HG02870 (cell line): Measurements from ENCODE around the gene KRTAP10-10.
"Not testable (repeated sequence)": the region's sequence is repeated elsewhere in the genome, so short reads cannot be mapped to it uniquely, and the experiment has no call there.

Source experiments
- ATAC-seq: cut with Tn5 transposase; IDR thresholded peaks from one replicate; pipeline ENCODE4 v1.9.1; 2021; ENCODE audit warnings: mild to moderate bottlenecking, moderate library complexity; ENCODE audit not compliant: unreplicated experiment

Gene KRTAP10-10, protein sequence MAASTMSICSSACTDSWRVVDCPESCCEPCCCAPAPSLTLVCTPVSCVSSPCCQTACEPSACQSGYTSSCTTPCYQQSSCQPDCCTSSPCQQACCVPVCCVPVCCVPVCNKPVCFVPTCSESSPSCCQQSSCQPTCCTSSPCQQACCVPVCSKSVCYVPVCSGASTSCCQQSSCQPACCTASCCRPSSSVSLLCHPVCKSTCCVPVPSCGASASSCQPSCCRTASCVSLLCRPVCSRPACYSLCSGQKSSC

GRCh38 chr21:44637018-44637850 is at the start of gene KRTAP10-10:
Gene KRTAP10-10, plus strand, starts transcription at chr21:44637356. Its CDS starts 62 bp downstream, at chr21:44637418.
- no peak for ATAC-seq

DNA sequence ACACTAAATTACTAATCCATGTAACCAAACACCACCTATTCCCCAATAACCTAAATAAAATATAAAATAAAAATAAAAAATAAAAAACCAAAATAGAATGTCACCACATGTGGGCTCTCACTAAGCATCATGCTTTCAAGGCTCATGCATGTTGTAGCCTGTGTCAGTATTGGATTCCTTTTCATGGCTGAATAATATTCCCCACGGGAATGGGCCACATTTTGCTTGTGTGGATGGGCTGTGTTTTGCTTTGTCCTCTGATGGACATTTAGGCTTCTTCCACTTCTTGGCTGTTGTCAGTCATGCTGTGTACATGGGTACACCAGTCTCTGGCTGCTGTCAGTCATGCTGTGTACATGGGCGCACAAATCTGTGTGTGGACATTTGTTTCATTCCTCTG is 48.1 kb upstream of the KRTAP10-10 start:
- no peak for ATAC-seq

- no peak for ATAC-seq
These were observed 47.4 kb upstream of the KRTAP10-10 start for GRCh38 chr21:44589586-44590305.

DNA sequence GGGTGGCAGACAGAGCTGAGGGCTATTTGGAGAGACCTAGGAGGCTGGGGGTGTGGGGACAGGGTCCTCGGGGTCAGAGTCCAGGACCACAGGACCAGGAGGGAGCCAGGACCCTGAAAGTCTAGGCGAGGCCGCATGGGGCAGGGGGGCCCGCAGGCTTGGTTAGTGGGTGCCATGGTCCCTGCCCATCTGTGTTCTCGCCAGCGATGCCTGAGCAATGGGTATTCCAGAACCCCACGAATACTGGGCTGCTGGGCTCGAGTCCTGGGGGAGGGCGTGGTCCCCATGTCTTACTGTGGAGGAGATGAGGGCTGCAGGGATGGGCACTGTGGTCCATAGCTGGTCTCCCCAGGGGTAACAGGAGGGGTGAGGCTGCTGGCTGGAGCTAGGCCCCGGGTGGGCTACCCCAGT is 46.8 kb upstream of the KRTAP10-10 start:
- no peak for ATAC-seq

DNA sequence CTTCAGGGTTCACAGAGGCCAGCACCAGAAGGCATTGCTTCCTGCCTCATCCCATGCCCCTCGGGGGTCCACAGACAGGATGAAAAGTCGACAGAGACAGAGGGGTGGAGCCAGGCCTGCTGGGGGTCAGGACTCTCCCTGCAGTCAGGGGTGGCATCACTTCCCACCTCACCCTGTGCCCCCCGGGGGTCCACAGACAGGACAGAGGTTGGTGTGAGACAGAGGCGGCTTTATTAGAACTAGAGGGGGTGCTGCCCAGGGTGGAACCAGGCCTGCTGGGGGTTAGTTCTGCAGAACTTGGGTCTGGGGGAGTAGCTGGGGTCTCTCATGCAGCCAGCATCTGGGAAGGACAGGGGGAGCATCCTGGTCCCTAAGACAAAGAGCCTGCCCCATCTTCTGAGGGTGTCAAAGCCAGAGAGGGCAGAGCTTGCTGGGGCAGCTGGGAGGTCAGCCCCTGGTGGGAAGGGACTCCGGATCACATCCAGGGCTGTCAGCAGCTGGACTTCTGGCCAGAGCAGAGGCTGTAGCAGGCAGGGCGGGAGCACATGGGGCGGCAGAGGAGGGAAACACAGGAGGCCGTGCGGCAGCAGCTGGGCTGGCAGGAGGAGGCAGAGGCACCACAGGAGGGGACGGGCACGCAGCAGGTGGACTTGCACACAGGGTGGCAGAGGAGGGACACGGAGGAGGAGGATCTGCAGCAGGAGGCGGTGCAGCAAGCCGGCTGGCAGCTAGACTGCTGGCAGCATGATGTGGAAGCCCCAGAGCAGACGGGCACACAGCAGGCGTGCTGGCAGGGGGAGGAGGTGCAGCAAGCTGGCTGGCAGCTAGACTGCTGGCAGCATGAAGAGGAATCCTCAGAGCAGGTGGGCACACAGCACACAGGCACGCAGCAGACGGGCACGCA is 46.0 kb upstream of the KRTAP10-10 start:
- not testable (repeated sequence) for ATAC-seq

DNA sequence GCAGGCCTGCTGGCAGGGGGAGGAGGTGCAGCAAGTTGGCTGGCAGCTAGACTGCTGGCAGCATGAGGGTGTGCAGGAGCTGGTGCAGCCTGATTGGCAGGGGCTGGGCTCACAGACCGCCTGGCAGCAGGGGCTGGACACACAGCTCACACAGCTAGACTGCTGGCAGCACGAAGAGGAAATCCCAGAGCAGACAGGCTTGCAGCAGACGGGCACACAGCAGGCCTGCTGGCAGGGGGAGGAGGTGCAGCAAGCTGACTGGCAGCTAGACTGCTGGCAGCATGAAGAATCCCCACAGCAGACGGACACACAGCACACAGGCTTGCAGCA is 45.4 kb upstream of the KRTAP10-10 start:
- not testable (repeated sequence) for ATAC-seq

DNA sequence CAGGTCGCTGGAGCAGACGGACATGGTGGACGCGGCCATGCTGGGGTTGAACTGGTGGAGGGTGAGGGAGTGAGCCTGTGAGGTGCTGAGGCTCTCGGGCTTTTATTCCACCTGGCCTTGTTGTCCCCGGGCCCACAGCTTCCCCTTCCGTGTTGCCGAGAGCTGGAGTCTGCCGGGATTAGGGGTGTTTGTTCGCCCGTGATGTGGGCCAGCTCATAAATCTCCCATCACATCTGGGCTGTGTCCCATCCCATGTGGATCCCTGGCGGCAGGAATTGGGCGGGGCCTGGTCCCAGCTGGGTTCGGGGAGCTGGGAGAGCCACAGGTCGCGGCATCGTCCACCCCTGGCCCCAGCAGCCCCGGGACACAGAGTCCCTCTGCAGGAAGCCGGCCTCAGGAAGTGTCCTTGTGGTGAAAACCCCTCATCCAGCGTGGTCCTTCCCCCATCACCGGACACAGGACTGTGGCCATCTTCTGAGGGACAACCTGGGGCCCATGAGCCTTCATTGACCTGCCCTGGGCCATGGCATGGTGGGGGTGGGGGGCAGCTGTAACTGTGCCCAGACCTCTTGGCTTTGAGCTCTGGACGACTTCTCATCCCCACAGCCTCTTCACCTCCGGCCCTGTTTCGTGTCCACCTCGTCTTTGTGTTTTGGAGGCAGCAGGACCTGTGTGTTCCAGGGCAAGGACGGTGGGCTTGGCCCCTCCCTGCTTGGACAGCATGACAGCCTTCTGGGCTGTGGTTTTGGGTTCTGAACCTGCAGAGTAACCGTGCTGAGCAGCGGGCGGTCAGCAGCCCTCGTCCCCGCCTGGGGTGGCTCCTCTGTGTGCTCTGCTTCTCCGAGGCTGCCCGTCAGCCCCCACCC is 44.5 kb upstream of the KRTAP10-10 start, which contains the start of gene KRTAP10-6:
KRTAP10-6 (minus strand) TSS at position 60 of the 866 bp plus-strand sequence; CDS start at position 39, 21 bp downstream.
- ATAC-seq, result no peak

- ATAC-seq, result no peak
These were observed 43.4 kb upstream of the KRTAP10-10 start for GRCh38 chr21:44593598-44594405.

DNA sequence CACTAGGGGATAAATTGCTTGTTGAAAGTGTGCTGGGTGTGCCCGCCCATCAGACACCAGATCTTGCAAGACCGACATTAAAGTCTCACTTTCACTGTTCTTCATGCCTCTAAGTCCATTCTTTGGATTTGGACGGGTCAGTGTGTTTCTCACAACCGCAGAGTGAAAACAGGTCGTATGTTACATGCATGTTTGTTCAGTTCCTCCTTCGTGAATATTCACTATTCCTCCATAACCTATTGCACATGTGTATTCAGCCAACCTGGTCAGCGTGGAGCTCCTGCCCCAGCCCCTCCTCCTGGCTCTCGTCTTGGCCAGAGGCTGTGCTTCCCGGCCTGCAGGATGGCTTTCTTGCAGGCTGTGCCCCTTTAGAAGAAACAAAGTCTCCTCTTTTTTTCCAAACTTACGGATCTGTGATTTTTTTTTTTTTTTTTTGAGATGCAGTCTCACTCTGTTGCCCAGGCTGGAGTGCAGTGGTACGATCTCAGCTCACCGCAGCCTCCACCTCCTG is 42.7 kb upstream of the KRTAP10-10 start:
- no peak for ATAC-seq

GRCh38 chr21:44595524-44595923 is 41.6 kb upstream of the KRTAP10-10 start:
- no peak for ATAC-seq

DNA sequence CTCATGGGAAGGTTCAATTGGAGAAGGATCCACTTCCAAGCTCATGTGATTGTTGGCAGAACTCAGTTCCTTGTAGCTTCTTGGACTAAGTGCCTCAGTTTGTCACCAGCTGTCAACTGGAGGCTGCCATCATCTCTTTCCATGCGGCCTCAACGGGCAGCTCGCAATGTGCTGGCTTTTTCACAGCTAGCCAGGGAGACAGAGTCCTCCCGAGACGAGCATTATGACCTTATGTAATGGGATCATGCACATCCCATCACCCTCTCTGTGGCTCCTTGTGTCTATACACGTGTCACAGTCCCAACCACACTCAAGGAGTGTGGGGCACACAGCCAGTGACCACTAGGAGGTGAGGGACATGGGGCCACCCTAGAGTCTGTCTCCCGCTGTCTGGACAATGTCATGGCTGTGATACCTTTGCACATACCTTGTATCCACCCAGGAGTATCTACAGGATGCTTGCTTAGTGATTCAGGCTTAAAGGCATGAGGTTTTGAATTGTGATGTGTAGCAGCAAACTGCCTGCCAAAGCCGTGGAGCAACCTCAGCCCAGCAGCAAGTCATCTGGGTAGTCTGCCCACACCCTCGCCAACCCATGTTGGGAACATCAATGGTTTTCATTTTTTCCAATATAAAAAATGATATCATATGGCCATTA is 41.0 kb upstream of the KRTAP10-10 start:
- no peak for ATAC-seq

DNA sequence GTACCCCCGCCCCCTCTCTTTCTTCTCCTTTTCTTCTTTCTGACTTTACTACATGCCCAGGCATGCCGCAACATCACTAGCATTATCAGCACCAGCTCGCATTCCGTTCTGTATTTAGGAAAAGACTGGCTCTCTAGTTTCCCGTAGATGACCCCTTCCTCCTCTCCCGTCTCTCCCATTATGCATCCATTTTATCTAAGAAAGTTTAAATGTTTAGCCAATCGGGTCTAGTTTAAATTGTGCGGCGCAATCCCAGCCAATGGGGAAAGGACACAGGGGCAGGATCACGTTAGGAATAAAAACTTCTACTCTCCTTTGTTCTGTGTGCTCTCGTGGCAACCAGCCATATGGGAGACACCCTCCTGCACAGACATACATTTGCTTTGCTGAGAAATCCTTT is 39.1 kb upstream of the KRTAP10-10 start:
- ATAC-seq, result no peak

GRCh38 chr21:44599264-44600029 is 37.7 kb upstream of the KRTAP10-10 start:
- ATAC-seq, result no peak

DNA sequence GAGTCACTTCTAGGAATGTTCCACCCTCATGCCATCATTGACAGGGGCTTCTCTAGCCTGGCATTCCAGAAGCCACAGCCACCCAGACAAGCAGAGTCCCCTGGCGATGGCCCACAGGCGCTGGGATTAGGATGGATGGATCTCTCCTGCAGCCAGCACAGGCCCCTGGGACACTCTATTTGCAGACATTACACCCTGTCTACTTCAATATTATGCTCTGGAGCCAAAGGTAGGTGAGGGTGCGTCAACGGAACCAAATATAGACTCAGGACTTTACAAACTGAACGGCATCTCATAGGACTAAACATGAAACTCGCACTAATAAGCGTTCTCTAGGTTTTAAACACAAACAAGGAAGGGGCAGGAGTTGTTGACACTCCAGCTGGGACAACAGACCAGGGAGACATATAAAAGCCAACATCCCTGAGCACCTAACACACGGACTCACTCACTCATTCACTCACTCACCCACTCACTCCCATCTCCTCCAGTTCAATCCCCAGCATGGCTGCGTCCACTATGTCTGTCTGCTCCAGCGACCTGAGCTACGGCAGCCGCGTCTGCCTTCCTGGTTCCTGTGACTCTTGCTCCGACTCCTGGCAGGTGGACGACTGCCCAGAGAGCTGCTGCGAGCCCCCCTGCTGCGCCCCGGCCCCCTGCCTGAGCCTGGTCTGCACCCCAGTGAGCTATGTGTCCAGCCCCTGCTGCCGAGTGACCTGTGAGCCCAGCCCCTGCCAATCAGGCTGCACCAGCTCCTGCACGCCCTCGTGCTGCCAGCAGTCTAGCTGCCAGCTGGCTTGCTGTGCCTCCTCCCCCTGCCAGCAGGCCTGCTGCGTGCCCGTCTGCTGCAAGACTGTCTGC is 36.8 kb upstream of the KRTAP10-10 start, which contains the start of gene KRTAP10-7:
KRTAP10-7 (plus strand) TSS at position 480 of the 861 bp plus-strand sequence; CDS start at position 505, 25 bp downstream.
- not testable (repeated sequence) for ATAC-seq

GRCh38 chr21:44601091-44601490 is 36.1 kb upstream of the KRTAP10-10 start:
- ATAC-seq, result not testable (repeated sequence)
